ENCODE data around the gene COL18A1. TPM values are rescaled to one million over a fixed set of nuclear protein-coding genes. Genes with fewer than 3 reads are reported as not detected.
A peak's percentile ranks its signal among the peaks of the same experiment; 100 is the strongest.

COL18A1 gene
- total RNA-seq, 3 donors from 2014 or later (not counting 1 experiment from before 2014, with no cell fraction given) = 12.3 to 22.3 (median 12.7) TPM

DNA sequence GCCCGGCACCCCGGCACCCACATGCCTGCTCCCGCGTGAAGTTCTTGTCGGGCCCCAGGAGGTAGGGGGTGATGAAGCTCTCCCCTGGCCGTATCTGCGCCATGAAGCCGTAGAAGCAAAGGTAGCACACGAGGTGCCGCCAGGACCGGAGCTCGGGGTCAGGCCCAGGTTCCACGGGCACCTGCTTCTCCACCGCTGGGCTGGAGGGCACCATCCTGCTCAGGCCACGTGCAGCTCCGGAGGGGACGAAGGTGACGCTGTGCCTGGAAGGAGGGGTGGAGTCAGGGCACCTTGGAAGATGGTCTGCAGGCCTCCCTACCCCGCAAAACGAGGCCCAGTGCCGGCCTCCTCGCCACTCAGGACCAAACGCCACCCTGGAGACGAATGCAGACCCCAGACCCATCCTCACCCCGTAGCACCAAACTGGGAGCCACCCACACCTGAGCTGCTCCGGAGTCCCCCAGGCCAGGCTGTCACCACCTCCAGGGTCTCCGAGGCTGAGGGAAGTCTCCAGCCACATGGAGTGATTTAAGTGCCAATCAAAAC lies 132.9 kb downstream of the COL18A1 start:
- no peaks in the 10 kb centered on the region for H3K27me3 ChIP-seq (ENCODE audit: control insufficient read depth, insufficient read depth, low read length)
- Mint-ChIP-seq H3K4me1 (peaks cover 0 to 5% of the 10 kb centered on the region in 2 donors), H3K27me3 (ENCODE audit: low read depth in 2 of 2) (no peaks in the 10 kb centered on the region), H3K9me3 (no peaks in the 10 kb centered on the region), H3K36me3 (no peaks in the 10 kb centered on the region), H3K27ac (no peak overlapping the region), H3K4me3 (no peak overlapping the region)
- DNase-seq (no peak), ATAC-seq (no peak)
- H3K27ac ChIP-seq (ENCODE audit: low read length) = no peak overlapping the region
- no peaks in the 10 kb centered on the region for H3K36me3 ChIP-seq (ENCODE audit: control insufficient read depth, insufficient read depth, low read length)
- H3K9me3 ChIP-seq (ENCODE audit: control insufficient read depth, insufficient read depth, low read length) = no peaks in the 10 kb centered on the region
- intact Hi-C loops (cut with micrococcal nuclease) = no loop called here
- WGBS (ENCODE audit: insufficient coverage) = 94% methylated on average over 27 of the region's 27 CpGs
- peaks cover 35% of the 10 kb centered on the region for H3K4me1 ChIP-seq (ENCODE audit: control insufficient read depth, insufficient read depth, low read length)
- TF ChIP-seq, protein P1, sequence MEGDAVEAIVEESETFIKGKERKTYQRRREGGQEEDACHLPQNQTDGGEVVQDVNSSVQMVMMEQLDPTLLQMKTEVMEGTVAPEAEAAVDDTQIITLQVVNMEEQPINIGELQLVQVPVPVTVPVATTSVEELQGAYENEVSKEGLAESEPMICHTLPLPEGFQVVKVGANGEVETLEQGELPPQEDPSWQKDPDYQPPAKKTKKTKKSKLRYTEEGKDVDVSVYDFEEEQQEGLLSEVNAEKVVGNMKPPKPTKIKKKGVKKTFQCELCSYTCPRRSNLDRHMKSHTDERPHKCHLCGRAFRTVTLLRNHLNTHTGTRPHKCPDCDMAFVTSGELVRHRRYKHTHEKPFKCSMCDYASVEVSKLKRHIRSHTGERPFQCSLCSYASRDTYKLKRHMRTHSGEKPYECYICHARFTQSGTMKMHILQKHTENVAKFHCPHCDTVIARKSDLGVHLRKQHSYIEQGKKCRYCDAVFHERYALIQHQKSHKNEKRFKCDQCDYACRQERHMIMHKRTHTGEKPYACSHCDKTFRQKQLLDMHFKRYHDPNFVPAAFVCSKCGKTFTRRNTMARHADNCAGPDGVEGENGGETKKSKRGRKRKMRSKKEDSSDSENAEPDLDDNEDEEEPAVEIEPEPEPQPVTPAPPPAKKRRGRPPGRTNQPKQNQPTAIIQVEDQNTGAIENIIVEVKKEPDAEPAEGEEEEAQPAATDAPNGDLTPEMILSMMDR (IDR thresholded peaks at IDR 0.05) = no peak
- no peak overlapping the region for H3K4me3 ChIP-seq (ENCODE audit: low read length)

DNA sequence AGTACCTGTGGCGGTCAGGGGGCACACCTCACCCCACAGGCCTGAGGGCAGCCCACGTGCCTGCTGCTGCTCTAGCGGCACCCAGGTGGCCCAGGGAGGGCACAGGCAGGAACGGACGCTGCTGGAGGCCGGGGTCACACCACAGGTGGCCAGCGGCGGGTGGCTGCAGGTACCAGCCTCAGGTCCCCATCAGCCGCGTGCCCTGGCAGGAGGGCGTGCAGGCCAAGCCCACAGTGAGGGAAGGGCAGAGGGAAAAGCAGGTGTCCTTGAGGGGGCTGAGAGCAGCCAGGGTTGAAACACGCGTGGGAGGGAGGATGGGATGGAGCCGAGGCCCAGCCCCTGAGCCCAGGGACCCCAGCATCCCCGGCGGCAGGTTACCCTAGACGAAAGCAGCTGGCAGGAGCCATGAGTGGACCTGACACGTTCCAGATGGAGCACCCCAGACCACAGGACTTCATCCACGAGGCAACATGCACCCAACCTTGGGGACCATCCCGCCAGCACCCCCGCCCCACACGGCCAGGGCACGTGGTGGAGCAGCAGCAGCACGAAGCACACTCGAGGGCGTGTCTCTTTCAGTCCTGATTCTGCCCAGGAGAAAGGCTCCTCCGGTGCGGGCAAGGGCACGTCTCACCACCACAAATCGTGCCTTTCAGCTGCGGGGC lies 133.5 kb downstream of the COL18A1 start:
- intact Hi-C loops (cut with micrococcal nuclease) = no loop called here
- Mint-ChIP-seq H3K27ac (no peak overlapping the region), H3K4me3 (no peak overlapping the region), H3K9me3 (no peaks in the 10 kb centered on the region), H3K36me3 (no peaks in the 10 kb centered on the region), H3K4me1 (peaks cover 0 to 4% of the 10 kb centered on the region in 2 donors), H3K27me3 (ENCODE audit: low read depth in 2 of 2) (no peaks in the 10 kb centered on the region)
- Histone ChIP-seq H3K27ac (ENCODE audit: low read length) (no peak overlapping the region), H3K4me3 (ENCODE audit: low read length) (no peak overlapping the region), H3K4me1 (ENCODE audit: control insufficient read depth, insufficient read depth, low read length) (peaks cover 35% of the 10 kb centered on the region), H3K9me3 (ENCODE audit: control insufficient read depth, insufficient read depth, low read length) (no peaks in the 10 kb centered on the region), H3K36me3 (ENCODE audit: control insufficient read depth, insufficient read depth, low read length) (no peaks in the 10 kb centered on the region), H3K27me3 (ENCODE audit: control insufficient read depth, insufficient read depth, low read length) (no peaks in the 10 kb centered on the region)
- TF ChIP-seq, protein P1 (IDR thresholded peaks at IDR 0.05) = no peak
- ATAC-seq (no peak), DNase-seq (no peak)
- 95% methylated on average over 31 of the region's 31 CpGs for WGBS (ENCODE audit: insufficient coverage)

DNA sequence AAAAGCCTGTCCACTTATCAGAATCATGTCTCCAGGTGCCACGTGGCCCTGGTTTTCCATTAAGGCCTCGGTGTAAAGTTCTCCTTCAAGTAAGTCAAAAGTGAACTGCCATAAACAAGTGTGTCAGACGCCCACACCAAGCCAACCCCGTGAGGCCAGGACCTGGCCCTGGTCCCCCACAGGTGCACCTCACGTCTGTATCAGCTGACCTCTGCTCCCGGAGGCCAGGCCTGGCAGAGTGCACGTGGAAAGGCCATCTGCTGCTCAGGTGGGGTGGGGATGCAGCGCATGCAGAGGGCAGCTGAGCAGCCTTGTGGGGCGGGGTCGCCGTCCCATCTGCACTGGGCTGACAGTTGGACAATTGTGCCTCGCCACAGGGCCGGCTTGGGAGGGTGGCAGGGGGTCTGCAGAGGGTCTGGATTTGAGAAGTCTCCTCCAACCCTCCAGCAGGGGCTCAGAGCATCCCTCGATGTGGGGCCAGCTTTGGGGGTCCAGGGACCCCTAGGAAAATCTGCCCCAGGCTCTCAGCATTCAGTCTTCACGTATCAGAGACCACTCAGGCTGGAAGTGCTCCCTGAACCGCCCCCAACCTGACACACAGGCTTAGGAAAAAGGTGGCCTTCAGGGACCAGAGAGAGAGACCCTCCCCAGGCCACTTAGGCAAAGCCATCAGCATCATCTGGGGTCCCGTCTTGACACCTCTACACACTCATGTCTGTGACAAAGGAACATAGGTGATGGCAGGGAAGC lies 134.3 kb downstream of the COL18A1 start:
- no peaks in the 10 kb centered on the region for H3K36me3 ChIP-seq (ENCODE audit: control insufficient read depth, insufficient read depth, low read length)
- peaks cover 0 to 4% of the 10 kb centered on the region in 2 donors for H3K4me1 Mint-ChIP-seq
- H3K4me3 ChIP-seq (ENCODE audit: low read length) = no peak overlapping the region
- H3K27me3 ChIP-seq (ENCODE audit: control insufficient read depth, insufficient read depth, low read length) = no peaks in the 10 kb centered on the region
- no peaks in the 10 kb centered on the region for H3K9me3 ChIP-seq (ENCODE audit: control insufficient read depth, insufficient read depth, low read length)
- intact Hi-C loops (cut with micrococcal nuclease) = no loop called here
- no peak overlapping the region for H3K27ac ChIP-seq (ENCODE audit: low read length)
- no peak overlapping the region for H3K27ac Mint-ChIP-seq
- no peaks in the 10 kb centered on the region for H3K27me3 Mint-ChIP-seq (ENCODE audit: low read depth in 2 of 2)
- 88% methylated on average over 17 of the region's 17 CpGs for WGBS (ENCODE audit: insufficient coverage)
- peaks cover 34% of the 10 kb centered on the region for H3K4me1 ChIP-seq (ENCODE audit: control insufficient read depth, insufficient read depth, low read length)
- H3K36me3 Mint-ChIP-seq = no peaks in the 10 kb centered on the region
- TF ChIP-seq, protein P1 (IDR thresholded peaks at IDR 0.05) = no peak
- DNase-seq = peak in 1 of 2 donors; percentile 14
- H3K4me3 Mint-ChIP-seq = no peak overlapping the region
- no peak for ATAC-seq
- H3K9me3 Mint-ChIP-seq = no peaks in the 10 kb centered on the region
